ENCODE measurements around the gene TP73.

DNA sequence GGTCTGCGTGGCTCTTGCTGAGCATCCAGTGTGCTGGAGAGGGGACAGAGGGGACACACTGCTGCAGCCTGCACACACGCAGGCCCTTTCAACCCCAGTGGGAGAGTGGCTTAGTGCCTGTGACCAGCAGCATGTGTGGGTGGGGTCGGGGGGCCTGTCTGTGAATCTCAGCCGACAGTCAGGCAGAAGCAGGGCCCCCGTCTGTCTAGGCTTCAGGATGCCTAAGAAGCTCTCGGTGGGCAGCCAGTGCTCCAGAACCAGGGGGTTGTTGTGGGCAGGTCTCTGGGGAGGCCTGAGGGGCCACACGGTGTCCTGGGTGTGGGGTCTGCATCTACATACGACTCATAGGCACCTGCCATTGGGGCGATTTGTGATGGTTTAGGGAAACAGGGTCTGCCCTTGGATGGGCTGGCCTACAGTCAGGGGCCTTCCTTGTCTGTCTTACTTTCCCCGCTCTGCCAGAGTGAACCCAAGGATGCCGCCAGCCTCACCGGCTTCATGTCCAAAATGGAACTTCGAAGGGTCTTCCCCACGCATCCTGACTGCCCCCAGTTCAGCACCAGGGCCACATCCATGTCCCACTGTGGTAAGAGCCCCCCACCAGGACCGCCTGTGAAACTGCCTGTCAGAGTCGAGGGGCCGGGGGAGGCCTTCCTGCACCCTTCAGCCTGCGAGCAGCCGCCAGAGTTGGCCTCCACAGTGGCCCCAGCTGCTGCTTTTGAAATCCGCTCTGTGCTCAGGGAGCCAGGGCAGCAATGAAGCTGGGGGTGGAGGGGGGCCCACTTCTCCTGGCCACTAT is 101.5 kb downstream of the TP73 start:
- TF ChIP-seq, protein P1, sequence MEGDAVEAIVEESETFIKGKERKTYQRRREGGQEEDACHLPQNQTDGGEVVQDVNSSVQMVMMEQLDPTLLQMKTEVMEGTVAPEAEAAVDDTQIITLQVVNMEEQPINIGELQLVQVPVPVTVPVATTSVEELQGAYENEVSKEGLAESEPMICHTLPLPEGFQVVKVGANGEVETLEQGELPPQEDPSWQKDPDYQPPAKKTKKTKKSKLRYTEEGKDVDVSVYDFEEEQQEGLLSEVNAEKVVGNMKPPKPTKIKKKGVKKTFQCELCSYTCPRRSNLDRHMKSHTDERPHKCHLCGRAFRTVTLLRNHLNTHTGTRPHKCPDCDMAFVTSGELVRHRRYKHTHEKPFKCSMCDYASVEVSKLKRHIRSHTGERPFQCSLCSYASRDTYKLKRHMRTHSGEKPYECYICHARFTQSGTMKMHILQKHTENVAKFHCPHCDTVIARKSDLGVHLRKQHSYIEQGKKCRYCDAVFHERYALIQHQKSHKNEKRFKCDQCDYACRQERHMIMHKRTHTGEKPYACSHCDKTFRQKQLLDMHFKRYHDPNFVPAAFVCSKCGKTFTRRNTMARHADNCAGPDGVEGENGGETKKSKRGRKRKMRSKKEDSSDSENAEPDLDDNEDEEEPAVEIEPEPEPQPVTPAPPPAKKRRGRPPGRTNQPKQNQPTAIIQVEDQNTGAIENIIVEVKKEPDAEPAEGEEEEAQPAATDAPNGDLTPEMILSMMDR (conservative IDR thresholded peaks at IDR 0.05; ENCODE audit: low read depth, low read length): no peak
- TF ChIP-seq EZH2 (IDR thresholded peaks at IDR 0.05; ENCODE audit: borderline replicate concordance, low read depth, low read length, poor library complexity, severe bottlenecking): no peak

Measured in A673 (cell line).